Type B pancreatic cell (in vitro differentiated cells): ENCODE data around the gene PARP1. TPM values are rescaled to one million over a fixed set of nuclear protein-coding genes. Genes with fewer than 3 reads are reported as not detected.

ENCODE experiments used
- DNase-seq: peaks from one replicate; pipeline ENCODE4 v3.0.0; 2021; ENCODE audit warnings: mixed read lengths; ENCODE audit not compliant: unreplicated experiment; ENCODE audit errors: extremely low spot score
- H3K27ac Mint-ChIP-seq: 2 replicates; pipeline ENCODE4 v1.8.0; 2021; ENCODE audit warnings: mild to moderate bottlenecking, mixed read lengths
- H3K27me3 Mint-ChIP-seq: 2 replicates; pipeline ENCODE4 v1.8.0; 2021; ENCODE audit warnings: mixed read lengths
- H3K36me3 Mint-ChIP-seq: 2 replicates; pipeline ENCODE4 v1.8.0; 2021; ENCODE audit warnings: mixed read lengths
- H3K4me1 Mint-ChIP-seq: one replicate; pipeline ENCODE4 v1.8.0; 2021; ENCODE audit warnings: mixed read lengths; ENCODE audit not compliant: unreplicated experiment
- H3K4me3 Mint-ChIP-seq: 2 replicates; pipeline ENCODE4 v1.8.0; 2021; ENCODE audit warnings: mild to moderate bottlenecking, mixed read lengths
- H3K9me3 Mint-ChIP-seq: 2 replicates; pipeline ENCODE4 v1.8.0; 2021; ENCODE audit warnings: mixed read lengths
- CTCF ChIP-seq: fragments of 200-600 bp; sonication (generic); conservative IDR thresholded peaks from 2 replicates; pipeline ENCODE4 v1.5.0; 2021; ENCODE audit warnings: antibody characterized with exemption, mild to moderate bottlenecking
- total RNA-seq: library from RNA; stranded (reverse); gene quantifications from 2 replicates; pipeline ENCODE4 v1.2.1, GENCODE V29; 2021; ENCODE audit warnings: low replicate concordance

PARP1 gene
- total RNA-seq, 1 donor from 2014 or later, result 186 TPM

DNA sequence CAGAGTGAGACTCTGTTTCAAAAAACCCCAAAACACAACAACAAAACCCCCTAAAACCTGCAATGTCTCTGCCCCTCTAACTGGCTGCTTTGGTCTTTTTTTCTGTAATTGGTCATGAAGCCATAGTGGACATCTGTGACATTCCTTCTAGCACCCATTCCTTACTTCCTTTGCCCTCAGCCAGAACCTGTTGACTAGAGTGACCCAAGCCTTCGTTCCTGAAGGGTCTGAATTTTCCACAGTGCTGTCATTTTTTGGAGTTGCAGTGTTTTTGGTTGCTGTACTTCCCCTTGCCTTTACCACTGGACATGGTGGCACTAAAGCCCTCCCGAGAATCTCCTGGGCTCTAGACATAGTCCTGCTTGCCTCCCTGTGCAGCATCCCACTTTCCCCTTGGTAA lies 50.5 kb downstream of the PARP1 start:
- H3K4me1 Mint-ChIP-seq, result peaks cover 5% of the 10 kb centered on the region
- no peak overlapping the region for H3K27ac Mint-ChIP-seq
- no peak for DNase-seq
- no peak overlapping the region for H3K4me3 Mint-ChIP-seq
- peaks cover 25% of the 10 kb centered on the region for H3K36me3 Mint-ChIP-seq
- no peaks in the 10 kb centered on the region for H3K27me3 Mint-ChIP-seq
- no peaks in the 10 kb centered on the region for H3K9me3 Mint-ChIP-seq
- no peak for TF ChIP-seq CTCF

DNA sequence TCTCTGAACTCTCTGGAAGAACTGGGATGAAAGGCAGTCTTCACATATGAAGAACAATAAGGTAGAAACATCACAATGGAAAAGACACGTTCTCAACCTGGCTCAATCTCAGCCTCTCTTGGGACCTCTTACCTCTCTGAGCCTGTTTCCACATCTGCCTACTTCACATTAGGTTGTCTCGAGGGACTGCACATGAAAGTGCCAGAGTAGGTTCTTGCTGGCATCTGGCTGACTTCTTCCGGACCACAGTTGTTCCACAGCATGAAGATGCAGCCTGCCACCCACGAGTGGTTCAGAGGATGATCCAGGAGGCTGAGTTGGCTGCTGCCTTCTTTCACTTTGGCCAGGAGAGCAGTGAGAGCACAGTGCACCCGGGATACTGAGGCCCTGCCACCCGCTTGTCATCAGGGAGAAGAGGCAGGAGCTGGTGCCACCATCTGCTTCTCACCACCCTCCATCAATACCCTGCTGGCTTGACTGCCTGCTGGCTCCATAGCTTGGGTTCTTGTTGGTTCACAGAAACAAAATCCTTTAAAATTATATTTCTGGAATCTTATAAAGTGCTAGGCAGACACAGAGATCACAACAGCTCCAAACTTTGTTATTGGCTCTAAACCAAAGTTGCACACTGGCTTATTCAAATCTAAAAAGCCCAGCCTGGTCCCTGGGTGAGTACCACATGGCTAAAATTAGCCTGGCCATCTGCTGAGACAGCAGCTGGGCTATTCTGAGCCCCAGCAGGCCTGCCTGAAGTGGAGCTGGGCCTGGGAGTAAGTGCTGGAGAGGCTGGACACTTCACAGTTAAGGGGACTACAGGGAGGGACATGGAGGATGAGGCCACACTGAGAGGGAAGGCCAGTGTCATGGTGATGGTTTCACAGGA lies 52.0 kb downstream of the PARP1 start:
- no peak overlapping the region for H3K27ac Mint-ChIP-seq
- no peaks in the 10 kb centered on the region for H3K27me3 Mint-ChIP-seq
- DNase-seq, result no peak
- H3K4me3 Mint-ChIP-seq, result no peak overlapping the region
- H3K4me1 Mint-ChIP-seq, result peaks cover 8% of the 10 kb centered on the region
- H3K9me3 Mint-ChIP-seq, result no peaks in the 10 kb centered on the region
- TF ChIP-seq CTCF, result no peak
- peaks cover 17% of the 10 kb centered on the region for H3K36me3 Mint-ChIP-seq

GRCh38 chr1:226355016-226355415 lies 52.9 kb downstream of the PARP1 start:
- Mint-ChIP-seq H3K27me3 (no peaks in the 10 kb centered on the region), H3K4me1 (peaks cover 14% of the 10 kb centered on the region), H3K36me3 (peaks cover 11% of the 10 kb centered on the region), H3K4me3 (no peak overlapping the region), H3K9me3 (no peaks in the 10 kb centered on the region), H3K27ac (no peak overlapping the region)
- TF ChIP-seq CTCF, result no peak
- DNase-seq, result no peak

- Mint-ChIP-seq H3K36me3 (peaks cover 8% of the 10 kb centered on the region), H3K27me3 (no peaks in the 10 kb centered on the region), H3K27ac (no peak overlapping the region), H3K4me1 (peaks cover 19% of the 10 kb centered on the region), H3K4me3 (no peak overlapping the region), H3K9me3 (no peaks in the 10 kb centered on the region)
- no peak for DNase-seq
- no peak for TF ChIP-seq CTCF
Observed at GRCh38 chr1:226353698-226354525, 54.0 kb downstream of the PARP1 start.

DNA sequence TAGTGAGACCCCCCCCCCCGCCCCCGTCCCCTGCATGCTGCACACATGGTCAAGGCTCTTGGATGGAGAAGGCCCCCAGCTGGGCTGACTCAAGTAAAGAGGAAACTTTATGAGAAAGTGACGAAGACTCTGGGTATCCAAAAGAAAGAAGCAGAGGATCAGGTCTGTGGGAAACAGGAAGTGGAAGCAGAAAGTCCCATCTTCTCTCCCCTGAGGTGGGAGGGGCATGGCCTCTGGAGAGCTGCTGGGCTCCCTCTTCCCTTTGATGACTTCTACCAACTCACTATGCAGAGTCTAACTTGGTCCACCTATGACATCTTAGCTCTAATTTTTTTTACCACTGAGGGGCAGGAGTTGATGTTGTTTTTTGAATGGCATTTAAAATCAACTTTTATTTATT lies 56.2 kb downstream of the PARP1 start:
- no peaks in the 10 kb centered on the region for H3K27me3 Mint-ChIP-seq

More for the DNA sequence above, 56.2 kb downstream of the PARP1 start:
- Mint-ChIP-seq H3K9me3 (no peaks in the 10 kb centered on the region), H3K36me3 (peaks cover 4% of the 10 kb centered on the region), H3K27ac (no peak overlapping the region), H3K4me3 (no peak overlapping the region), H3K4me1 (peaks cover 25% of the 10 kb centered on the region)
- DNase-seq, result no peak
- TF ChIP-seq CTCF, result no peak
